Left colon (tissue), 2 donors: ENCODE results near the gene CDH12. TPM values are rescaled to one million over a fixed set of nuclear protein-coding genes. Genes with fewer than 3 reads are reported as not detected.
"Not testable (repeated sequence)": the region's sequence is repeated elsewhere in the genome, so short reads cannot be mapped to it uniquely, and the experiment has no call there.

ENCODE experiments used
- ATAC-seq: fragments of 200-7000 bp; cut with Tn5 transposase; one replicate; pipeline ENCODE4 v1.9.1; 2020; ENCODE audit warnings: mild to moderate bottlenecking, moderate library complexity
- DNase-seq, 2 donors: peaks; one replicate each; pipeline ENCODE4 v3.0.0-alpha.2; 2020
- intact Hi-C, 2 donors: fragments of 100-400 bp; cut with DNase I in 1 of 2; cut with micrococcal nuclease in 1 of 2; formaldehyde crosslinking; loops; one replicate each; pipeline versions ENCODE4 v1.11.2 to v1.14.0; 2022; cut with DNase I, micrococcal nuclease
- total RNA-seq, 2 donors: library from RNA; stranded (reverse); fragmentation: NEBNext Ultra II Directional; extraction: Animal tissue kit (Norgen Biotek cat#: 25700); gene quantifications; one replicate each; pipeline ENCODE4 v1.2.1, GENCODE V29; 2021
- donor health status: DM: no; HTN: no; CAD: no.
- donor health status: DM: yes; HTN: yes; CAD: no.

The CDH12 gene
- total RNA-seq, 2 donors from 2014 or later = not detected

GRCh38 chr5:22779499-22779898 is 73.6 kb downstream of the CDH12 start:
- no peak for ATAC-seq
- intact Hi-C loops = no loop called here
- no peak for DNase-seq

GRCh38 chr5:22776285-22776684 is 76.9 kb downstream of the CDH12 start:
- ATAC-seq (no peak), DNase-seq (no peak)
- intact Hi-C loops = no loop called here

GRCh38 chr5:22774214-22774613 is 78.9 kb downstream of the CDH12 start:
- DNase-seq, intact Hi-C loops, ATAC-seq: not testable (repeated sequence)

DNA sequence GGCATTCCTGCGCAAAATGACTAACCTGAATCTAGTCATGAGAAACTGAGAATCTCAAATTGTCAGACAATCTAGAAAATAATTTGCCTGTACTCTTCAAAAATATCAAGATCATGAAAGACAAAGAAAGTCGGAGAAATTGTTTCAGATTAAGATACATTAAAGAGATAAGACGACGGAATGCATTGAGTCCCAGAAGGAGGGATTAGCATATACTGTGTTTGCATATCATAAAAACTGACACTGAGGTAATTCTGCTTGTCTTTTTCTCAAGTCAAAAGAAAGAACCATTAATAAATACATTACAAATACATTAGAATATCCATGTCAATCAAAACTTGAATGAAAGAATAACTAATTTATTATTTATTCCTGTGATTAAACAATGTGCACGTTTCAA is 88.4 kb downstream of the CDH12 start:
- DNase-seq = no peak
- intact Hi-C loops = no loop called here
- ATAC-seq = no peak

DNA sequence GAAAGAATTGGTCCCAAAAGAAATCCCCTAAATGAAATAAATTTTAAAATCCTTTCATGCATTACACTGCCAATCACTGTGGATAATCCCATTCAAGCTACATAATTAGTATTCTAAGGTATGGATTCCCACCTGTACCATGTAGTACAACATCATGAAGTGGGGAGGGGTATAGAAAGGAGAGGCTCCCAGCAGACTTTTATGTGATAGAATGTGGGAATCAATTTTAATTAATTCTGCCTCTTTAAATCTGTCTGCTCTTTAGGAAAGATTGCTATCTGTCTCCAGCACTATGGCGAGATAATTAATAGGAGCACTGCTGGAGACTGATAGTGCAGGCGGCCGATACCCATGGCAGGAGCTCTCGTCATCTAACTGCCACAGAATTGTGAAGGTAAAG is 95.4 kb downstream of the CDH12 start:
- ATAC-seq (no peak), DNase-seq (no peak)
- intact Hi-C loops = no loop called here

- no peak for ATAC-seq
- no peak for DNase-seq
- intact Hi-C loops = no loop called here
Measured at GRCh38 chr5:22754155-22754554, 99.0 kb downstream of the CDH12 start.

DNA sequence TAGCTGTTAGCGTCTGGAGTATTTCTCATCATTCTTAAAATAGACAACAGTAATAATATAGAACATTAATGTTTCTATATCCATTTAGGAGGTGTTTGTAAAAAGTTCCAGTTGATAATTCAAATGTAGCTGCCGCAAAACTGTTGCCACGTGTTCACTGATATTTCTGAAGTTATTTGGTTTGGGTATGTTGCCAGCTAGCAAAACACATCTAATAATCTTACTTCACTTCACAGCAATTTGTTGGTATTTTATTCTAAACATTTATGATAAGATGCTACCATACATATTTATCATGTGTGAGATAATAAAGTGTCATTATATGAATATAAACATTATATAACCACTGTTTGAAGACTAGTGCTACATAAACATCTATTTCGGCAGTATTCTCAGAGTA is 101.6 kb downstream of the CDH12 start:
- ATAC-seq (no peak), DNase-seq (no peak)

GRCh38 chr5:22736443-22737003 is 116.6 kb downstream of the CDH12 start:
- ATAC-seq (no peak), DNase-seq (no peak)
- intact Hi-C loops = no loop called here

More for the DNA sequence above, 101.6 kb downstream of the CDH12 start:
- intact Hi-C loops = no loop called here

DNA sequence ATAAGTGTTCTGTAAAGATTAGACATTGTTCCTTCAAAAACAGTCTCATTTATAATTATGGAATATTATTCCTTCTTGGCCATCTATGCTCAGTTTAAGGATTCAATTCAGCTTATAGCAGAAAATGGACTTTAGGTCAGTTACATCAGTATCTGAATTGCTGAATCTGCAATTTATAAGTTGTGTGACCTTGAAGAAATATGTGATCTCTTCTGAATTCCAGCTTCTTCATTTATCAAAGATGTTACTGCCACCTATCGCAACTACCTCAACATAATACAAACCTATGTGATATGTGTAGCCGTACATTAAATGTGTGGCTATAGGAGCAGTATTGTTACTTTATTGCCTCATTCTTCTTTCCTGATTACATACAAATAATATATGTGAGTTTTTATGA is 118.2 kb downstream of the CDH12 start:
- ATAC-seq (no peak), DNase-seq (no peak)
- intact Hi-C loops = no loop called here

- ATAC-seq = no peak
- intact Hi-C loops = no loop called here
- DNase-seq = no peak
Measured at GRCh38 chr5:22728610-22729009, 124.5 kb downstream of the CDH12 start.

DNA sequence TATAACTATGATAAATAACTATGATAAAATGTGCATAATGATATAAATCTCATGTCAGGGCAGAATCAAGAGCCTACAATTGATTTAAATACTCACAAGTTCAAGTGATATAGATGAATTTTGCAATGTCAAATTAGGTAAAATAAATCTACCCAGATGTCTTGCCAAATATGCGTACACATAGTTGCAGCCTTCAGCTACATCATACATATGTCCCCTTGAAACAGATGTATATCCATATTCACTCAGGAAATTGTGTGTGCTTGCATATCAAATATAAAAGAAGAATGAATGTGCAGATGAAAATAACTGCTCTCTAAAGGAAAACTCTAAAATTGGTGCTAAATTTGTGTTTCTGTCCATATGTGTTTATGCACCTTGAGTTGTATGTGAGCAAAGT is 130.7 kb downstream of the CDH12 start:
- ATAC-seq = no peak
- intact Hi-C loops = no loop called here
- DNase-seq = no peak

DNA sequence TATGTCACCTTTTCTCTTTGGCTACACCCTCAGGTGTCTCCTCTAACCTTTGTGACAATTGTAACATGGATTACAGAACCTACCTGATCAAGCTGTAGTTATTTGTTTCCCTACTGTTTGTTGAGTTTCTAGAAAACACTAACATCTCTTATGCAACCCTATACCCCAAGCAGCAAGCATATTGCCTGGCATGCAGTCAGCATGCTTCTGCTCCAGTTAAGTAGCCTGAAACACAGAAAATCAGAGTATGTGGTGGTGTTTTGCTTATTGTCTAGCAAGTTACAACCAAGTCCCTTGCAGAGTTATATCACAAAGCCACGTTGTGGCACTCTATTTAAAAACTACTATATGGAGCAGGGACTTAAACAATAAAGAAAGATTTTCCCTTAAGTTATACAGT is 131.1 kb downstream of the CDH12 start:
- intact Hi-C loops = no loop called here
- ATAC-seq = no peak

GRCh38 chr5:22719842-22720241 is 133.3 kb downstream of the CDH12 start:
- ATAC-seq (no peak), DNase-seq (no peak)

More for the DNA sequence above, 131.1 kb downstream of the CDH12 start:
- no peak for DNase-seq

GRCh38 chr5:22710660-22711059 is 142.5 kb downstream of the CDH12 start:
- intact Hi-C loops = no loop called here
- ATAC-seq (no peak), DNase-seq (no peak)

More at GRCh38 chr5:22719842-22720241, 133.3 kb downstream of the CDH12 start:
- intact Hi-C loops = no loop called here

- DNase-seq (no peak), ATAC-seq (no peak)
- intact Hi-C loops = no loop called here
Measured at GRCh38 chr5:22709743-22710142, 143.4 kb downstream of the CDH12 start.

DNA sequence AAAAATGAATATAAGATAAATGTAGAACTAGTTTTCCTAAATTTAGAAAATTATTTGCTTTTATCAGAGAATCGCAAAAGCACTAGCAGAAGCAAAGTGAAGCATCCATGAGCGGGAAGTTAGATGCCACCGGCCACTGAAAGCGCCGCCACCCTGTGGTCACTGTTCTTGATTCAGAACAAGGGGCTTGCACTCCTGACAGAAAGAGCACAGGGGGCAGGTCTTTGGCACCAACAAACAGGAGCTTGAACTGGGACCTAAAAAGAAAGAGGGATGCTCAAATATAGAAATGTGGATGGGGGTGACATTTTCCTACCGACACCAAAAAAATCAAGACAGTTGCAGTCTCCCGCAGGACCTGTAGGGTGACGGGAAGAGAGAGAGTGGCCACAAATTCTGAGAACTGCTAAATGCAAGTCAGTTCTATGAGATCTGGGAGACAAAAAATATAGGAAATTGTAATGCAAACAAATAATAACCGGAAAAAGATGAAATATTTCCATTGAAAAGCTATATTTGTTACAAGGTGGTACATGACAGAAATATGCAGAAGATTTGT is 144.3 kb downstream of the CDH12 start:
- ATAC-seq = no peak
- intact Hi-C loops = no loop called here

GRCh38 chr5:22706901-22707300 is 146.2 kb downstream of the CDH12 start:
- ATAC-seq (no peak), DNase-seq (no peak)
- intact Hi-C loops = no loop called here

More for the DNA sequence above, 144.3 kb downstream of the CDH12 start:
- no peak for DNase-seq

GRCh38 chr5:22699319-22699718 is 153.8 kb downstream of the CDH12 start:
- intact Hi-C loops = no loop called here
- DNase-seq = no peak
- no peak for ATAC-seq

DNA sequence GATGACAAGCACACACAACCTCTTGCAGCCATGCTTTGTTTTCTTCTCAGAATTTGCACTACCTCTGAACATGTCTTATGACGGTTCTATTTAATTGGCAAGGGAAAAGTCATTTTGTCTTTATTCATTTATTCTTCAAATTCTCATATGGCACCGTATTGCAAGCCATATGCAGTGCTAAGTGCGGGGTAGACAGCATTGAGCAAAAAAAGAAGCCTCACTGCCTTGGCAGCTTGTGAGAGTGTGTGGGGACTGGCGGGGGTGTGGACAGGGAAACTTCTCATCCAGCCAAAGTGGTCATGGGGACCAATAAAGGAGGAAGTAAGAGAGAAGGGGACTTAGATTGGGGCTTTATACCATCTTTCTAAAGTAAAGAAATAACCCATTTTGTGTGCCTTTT is 160.0 kb downstream of the CDH12 start:
- DNase-seq (no peak), ATAC-seq (no peak)
- intact Hi-C loops = no loop called here

DNA sequence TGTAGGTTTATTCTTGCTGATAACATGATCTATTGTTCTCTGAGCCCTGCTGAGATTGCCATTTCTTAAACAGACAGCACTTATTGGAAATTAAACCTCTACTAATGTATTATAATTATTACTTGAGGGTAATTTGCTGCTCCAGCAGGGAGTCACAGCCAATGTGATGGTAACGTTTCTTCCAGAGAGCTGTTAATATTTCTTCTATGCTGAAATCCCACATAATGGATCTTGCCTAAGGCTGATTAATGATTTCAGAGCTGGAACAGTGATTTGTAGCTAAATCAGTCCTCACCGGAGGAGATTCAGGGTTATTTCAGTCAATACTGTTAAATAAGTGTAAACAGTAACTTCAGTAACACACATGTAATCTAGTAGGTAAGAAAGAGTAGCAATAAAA is 170.1 kb downstream of the CDH12 start:
- ATAC-seq (no peak), DNase-seq (no peak)
- intact Hi-C loops = no loop called here

- DNase-seq (no peak), ATAC-seq (no peak)
- intact Hi-C loops = no loop called here
Measured at GRCh38 chr5:22678886-22679285, 174.3 kb downstream of the CDH12 start.
